ENCODE measurements around the gene UCK2. TPM values are rescaled to one million over a fixed set of nuclear protein-coding genes. Genes with fewer than 3 reads are reported as not detected.

The UCK2 gene
- total and polyA plus RNA-seq, 2 donors (not counting 1 experiment from before 2014, with no cell fraction given) = 8.9 to 11.5 TPM

DNA sequence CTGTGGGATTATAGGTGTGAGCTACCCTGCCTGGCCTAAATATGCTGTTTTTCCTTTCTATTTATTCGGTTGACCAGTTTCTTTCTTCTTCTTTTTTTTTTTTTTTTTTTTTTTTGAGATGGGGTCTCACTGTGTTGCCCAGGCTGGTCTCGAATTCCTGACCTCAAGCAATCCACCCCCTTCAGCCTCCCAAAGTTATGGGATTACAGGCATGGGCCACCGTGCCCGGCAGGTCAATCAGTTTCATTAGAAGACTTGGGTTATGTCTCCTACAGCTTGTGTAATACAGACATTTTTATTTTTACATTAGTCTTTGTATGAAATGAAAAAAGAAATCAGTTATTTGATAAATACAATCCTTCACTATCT, 61.1 kb downstream of the UCK2 start:
- H3K27ac Mint-ChIP-seq = no peak overlapping the region
- peaks cover 0 to 1% of the 10 kb centered on the region in 2 experiments for H3K36me3 ChIP-seq (replicated peaks in 1 of 2; ENCODE audit: control extremely low read depth in 1 of 2, control insufficient read depth in 1 of 2, extremely low read depth in 1 of 2, insufficient read depth in 2 of 2, low read length in 1 of 2)
- no peak overlapping the region for H3K4me3 Mint-ChIP-seq
- H3K27me3 Mint-ChIP-seq = no peaks in the 10 kb centered on the region
- 100% methylated on average over 1 of the region's 4 CpGs for WGBS (ENCODE audit: insufficient coverage)
- peaks cover 3 to 6% of the 10 kb centered on the region in 2 donors for H3K4me1 ChIP-seq (ENCODE audit: control insufficient read depth in 2 of 2, insufficient read depth in 2 of 2, low read length in 2 of 2)
- ATAC-seq (ENCODE audit: low read depth) = no peak
- TF ChIP-seq EZH2 (IDR thresholded peaks at IDR 0.05; ENCODE audit: borderline replicate concordance, insufficient read depth, low read depth, low read length, poor library complexity, severe bottlenecking) = no peak
- TF ChIP-seq, protein P1, sequence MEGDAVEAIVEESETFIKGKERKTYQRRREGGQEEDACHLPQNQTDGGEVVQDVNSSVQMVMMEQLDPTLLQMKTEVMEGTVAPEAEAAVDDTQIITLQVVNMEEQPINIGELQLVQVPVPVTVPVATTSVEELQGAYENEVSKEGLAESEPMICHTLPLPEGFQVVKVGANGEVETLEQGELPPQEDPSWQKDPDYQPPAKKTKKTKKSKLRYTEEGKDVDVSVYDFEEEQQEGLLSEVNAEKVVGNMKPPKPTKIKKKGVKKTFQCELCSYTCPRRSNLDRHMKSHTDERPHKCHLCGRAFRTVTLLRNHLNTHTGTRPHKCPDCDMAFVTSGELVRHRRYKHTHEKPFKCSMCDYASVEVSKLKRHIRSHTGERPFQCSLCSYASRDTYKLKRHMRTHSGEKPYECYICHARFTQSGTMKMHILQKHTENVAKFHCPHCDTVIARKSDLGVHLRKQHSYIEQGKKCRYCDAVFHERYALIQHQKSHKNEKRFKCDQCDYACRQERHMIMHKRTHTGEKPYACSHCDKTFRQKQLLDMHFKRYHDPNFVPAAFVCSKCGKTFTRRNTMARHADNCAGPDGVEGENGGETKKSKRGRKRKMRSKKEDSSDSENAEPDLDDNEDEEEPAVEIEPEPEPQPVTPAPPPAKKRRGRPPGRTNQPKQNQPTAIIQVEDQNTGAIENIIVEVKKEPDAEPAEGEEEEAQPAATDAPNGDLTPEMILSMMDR (IDR thresholded peaks at IDR 0.05) = no peak
- no peaks in the 10 kb centered on the region for H4K20me1 ChIP-seq (ENCODE audit: control insufficient read depth, insufficient read depth, low read length, poor library complexity, severe bottlenecking)
- intact Hi-C loops (cut with micrococcal nuclease) = no loop called here
- no peaks in the 10 kb centered on the region for H3K9me3 Mint-ChIP-seq (ENCODE audit: insufficient read depth)
- CTCF ChIA-PET = no interaction called here
- DNase-seq = no peak
- peaks cover 20% of the 10 kb centered on the region for H3K4me1 Mint-ChIP-seq
- H2AFZ ChIP-seq (ENCODE audit: insufficient read depth, low read depth, low read length, poor library complexity, severe bottlenecking) = no peak overlapping the region
- no peak overlapping the region for H3K4me3 ChIP-seq (ENCODE audit: control extremely low read depth in 1 of 5, extremely low read depth in 1 of 5, insufficient read depth in 1 of 5, low read depth in 2 of 5, low read length in 4 of 5)
- H3K27me3 ChIP-seq (replicated peaks in 1 of 4; ENCODE audit: control extremely low read depth in 1 of 4, control insufficient read depth in 3 of 4, insufficient read depth in 4 of 4, low read length in 3 of 4) = no peaks in the 10 kb centered on the region
- H3K27ac ChIP-seq (ENCODE audit: low read length in 2 of 2) = no peak overlapping the region
- H3K79me2 ChIP-seq (ENCODE audit: control insufficient read depth, insufficient read depth, low read length) = peaks cover 28% of the 10 kb centered on the region
- POLR2A ChIA-PET = no interaction called here
- H3K9ac ChIP-seq (ENCODE audit: low read length) = no peak overlapping the region
- no peak overlapping the region for H3K4me2 ChIP-seq (replicated peaks; ENCODE audit: low read depth, low read length, poor library complexity, severe bottlenecking)
- H3K9me3 ChIP-seq (ENCODE audit: control extremely low read depth in 1 of 3, control insufficient read depth in 2 of 3, insufficient read depth in 1 of 3, low read length in 2 of 3) = no peaks in the 10 kb centered on the region

- Histone ChIP-seq H3K9me3 (ENCODE audit: control extremely low read depth in 1 of 3, control insufficient read depth in 2 of 3, insufficient read depth in 1 of 3, low read length in 2 of 3) (no peaks in the 10 kb centered on the region), H3K36me3 (replicated peaks in 1 of 2; ENCODE audit: control extremely low read depth in 1 of 2, control insufficient read depth in 1 of 2, extremely low read depth in 1 of 2, insufficient read depth in 2 of 2, low read length in 1 of 2) (peaks cover 0 to 1% of the 10 kb centered on the region in 2 experiments), H3K4me2 (replicated peaks; ENCODE audit: low read depth, low read length, poor library complexity, severe bottlenecking) (no peak overlapping the region), H3K79me2 (ENCODE audit: control insufficient read depth, insufficient read depth, low read length) (peaks cover 22% of the 10 kb centered on the region), H3K27ac (ENCODE audit: low read length in 2 of 2) (no peak overlapping the region), H3K4me3 (ENCODE audit: control extremely low read depth in 1 of 5, extremely low read depth in 1 of 5, insufficient read depth in 1 of 5, low read depth in 2 of 5, low read length in 4 of 5) (no peak overlapping the region), H3K4me1 (ENCODE audit: control insufficient read depth in 2 of 2, insufficient read depth in 2 of 2, low read length in 2 of 2) (no peaks in the 10 kb centered on the region), H3K27me3 (replicated peaks in 1 of 4; ENCODE audit: control extremely low read depth in 1 of 4, control insufficient read depth in 3 of 4, insufficient read depth in 4 of 4, low read length in 3 of 4) (no peaks in the 10 kb centered on the region), H2AFZ (ENCODE audit: insufficient read depth, low read depth, low read length, poor library complexity, severe bottlenecking) (no peak overlapping the region), H4K20me1 (ENCODE audit: control insufficient read depth, insufficient read depth, low read length, poor library complexity, severe bottlenecking) (no peaks in the 10 kb centered on the region), H3K9ac (ENCODE audit: low read length) (no peak overlapping the region)
- ChIA-PET CTCF (no interaction called here), POLR2A (no interaction called here)
- Mint-ChIP-seq H3K4me1 (peaks cover 6% of the 10 kb centered on the region), H3K27me3 (no peaks in the 10 kb centered on the region), H3K4me3 (no peak overlapping the region), H3K9me3 (ENCODE audit: insufficient read depth) (no peaks in the 10 kb centered on the region), H3K27ac (no peak overlapping the region)
- no CpG with 5 or more reads among the region's 1 CpG for WGBS (ENCODE audit: insufficient coverage)
- ATAC-seq (ENCODE audit: low read depth) = no peak
- TF ChIP-seq, protein P1 (IDR thresholded peaks at IDR 0.05) = no peak
- no peak for TF ChIP-seq EZH2 (IDR thresholded peaks at IDR 0.05; ENCODE audit: borderline replicate concordance, insufficient read depth, low read depth, low read length, poor library complexity, severe bottlenecking)
- DNase-seq = no peak
- intact Hi-C loops (cut with micrococcal nuclease) = no loop called here
These were observed 63.3 kb downstream of the UCK2 start for GRCh38 chr1:165890684-165891083.

All from B cell (primary cell).